ENCODE data around the gene ABCD3. TPM values are rescaled to one million over a fixed set of nuclear protein-coding genes. Genes with fewer than 3 reads are reported as not detected.

The ABCD3 gene
- total and polyA plus RNA-seq, 2 of the 8 experiments (the other 6 are each of a cell fraction or from before 2014, with no cell fraction given), result 6.6 to 29.4 TPM

DNA sequence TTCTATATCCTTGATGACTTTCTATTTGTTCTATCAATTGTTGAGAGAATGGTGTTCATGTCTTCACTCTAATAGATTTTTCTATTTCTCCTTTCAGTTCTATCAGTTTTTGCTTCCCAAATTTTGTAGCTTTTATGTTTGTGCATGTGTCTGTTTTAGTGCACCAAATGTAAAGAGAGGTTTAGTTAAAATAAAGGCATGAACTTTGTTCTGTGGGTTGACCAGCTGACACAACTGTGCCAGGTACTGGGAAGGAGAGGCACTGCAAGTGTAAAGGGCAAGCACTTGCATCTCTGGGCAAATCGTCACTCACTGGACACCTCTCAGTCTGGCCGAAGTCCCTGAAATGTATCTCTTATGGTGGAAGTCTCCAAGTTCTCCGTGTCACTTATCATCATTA, 38.6 kb upstream of the ABCD3 start (continued):
- TF ChIP-seq GABPA (IDR thresholded peaks at IDR 0.05; ENCODE audit: borderline replicate concordance, insufficient read depth, low read length) (no peak), SP2 (IDR thresholded peaks at IDR 0.05; ENCODE audit: low read length) (no peak)
